Ectodermal cell (in vitro differentiated cells): ENCODE data around the gene TRAT1. TPM values are rescaled to one million over a fixed set of nuclear protein-coding genes. Genes with fewer than 3 reads are reported as not detected.

Experiments
- H3K27ac ChIP-seq: 2 replicates; pipeline ENCODE4 v1.7.0; 2013; ENCODE audit warnings: mild to moderate bottlenecking, low read depth, low read length; ENCODE audit not compliant: insufficient read depth, poor library complexity, severe bottlenecking
- H3K27me3 ChIP-seq: 2 replicates; pipeline ENCODE4 v1.7.0; 2013; ENCODE audit warnings: mild to moderate bottlenecking, low read length; ENCODE audit not compliant: insufficient read depth, control insufficient read depth, poor library complexity, severe bottlenecking
- H3K36me3 ChIP-seq: one replicate; pipeline ENCODE4 v1.7.0; 2013; ENCODE audit warnings: low read length; ENCODE audit not compliant: control insufficient read depth, insufficient read depth
- H3K4me1 ChIP-seq: one replicate; pipeline ENCODE4 v1.7.0; 2013; ENCODE audit warnings: low read length; ENCODE audit not compliant: control insufficient read depth, insufficient read depth
- H3K4me3 ChIP-seq: 2 replicates; pipeline ENCODE4 v1.7.0; 2013; ENCODE audit warnings: low read depth, low read length, control low read depth; ENCODE audit not compliant: insufficient read depth
- H3K9me3 ChIP-seq: 2 replicates; pipeline ENCODE4 v1.7.0; 2013; ENCODE audit warnings: mild to moderate bottlenecking, low read length, moderate library complexity; ENCODE audit not compliant: control insufficient read depth
- WGBS, 2 experiments: methylation state at CpG; one replicate each; pipeline ENCODE4 v1.1.7; 2013; ENCODE audit warnings: missing lambda C conversion rate in 2 of 2; 5-methylcytosine and 5-hydroxymethylcytosine counted together
- polyA plus RNA-seq, 4 experiments: library from polyadenylated mRNA; stranded (reverse); fragments of 50-300 nt; gene quantifications; one replicate each; pipeline ENCODE4 v1.2.3, GENCODE V29; 2013

TRAT1 gene
- polyA plus RNA-seq (2013, experiment 1 of 4) = not detected
- polyA plus RNA-seq (2013, experiment 2 of 4) = not detected
- polyA plus RNA-seq (2013, experiment 3 of 4) = not detected
- not detected for polyA plus RNA-seq (2013, experiment 4 of 4)

DNA sequence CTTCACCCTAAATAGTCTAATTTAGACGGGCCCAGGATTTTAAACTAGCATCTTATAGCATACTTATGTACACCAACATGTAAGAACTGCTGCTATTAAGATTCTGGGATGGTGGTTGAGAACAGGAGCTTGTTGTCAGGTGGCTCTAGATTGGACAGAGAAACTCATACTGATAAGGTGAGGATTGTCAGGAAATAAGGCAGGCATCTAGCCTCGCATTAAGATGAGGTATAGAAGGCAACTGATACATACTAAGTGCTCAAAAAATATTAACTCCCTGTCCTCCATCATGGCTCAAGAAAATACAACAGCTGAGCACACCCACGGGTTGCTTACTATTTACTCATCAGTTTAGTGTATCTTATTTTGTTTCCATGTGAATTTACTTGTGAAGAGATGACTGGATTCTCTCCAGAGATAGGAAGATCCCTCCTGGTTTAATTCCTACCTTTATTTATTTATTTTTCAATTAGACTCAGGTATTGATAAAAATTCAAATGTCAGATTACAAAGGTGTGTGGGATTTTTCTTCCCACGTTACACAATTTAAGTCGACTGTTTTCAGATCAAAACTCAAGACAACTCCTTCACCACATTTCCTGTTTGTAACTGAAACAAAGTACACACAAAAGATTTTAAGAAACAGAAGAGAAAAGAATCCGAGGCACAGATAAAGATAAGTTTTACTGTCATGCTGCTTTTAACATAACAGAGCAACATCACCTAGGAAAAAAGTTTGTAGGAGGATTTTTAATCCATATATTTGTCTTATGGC, at the start of gene TRAT1:
TRAT1 (plus strand) TSS at position 664 of the 775 bp plus-strand sequence. CDS start 142 bp downstream, outside the sequence.
- Histone ChIP-seq H3K36me3 (no peaks in the 10 kb centered on the region), H3K27me3 (no peaks in the 10 kb centered on the region), H3K9me3 (no peaks in the 10 kb centered on the region), H3K4me1 (no peaks in the 10 kb centered on the region), H3K27ac (no peak within 1 kb of the TSS), H3K4me3 (no peak within 1 kb of the TSS)
- 90 to 94% methylated on average over 2 to 5 of the region's 6 CpGs for WGBS, 2 experiments

DNA sequence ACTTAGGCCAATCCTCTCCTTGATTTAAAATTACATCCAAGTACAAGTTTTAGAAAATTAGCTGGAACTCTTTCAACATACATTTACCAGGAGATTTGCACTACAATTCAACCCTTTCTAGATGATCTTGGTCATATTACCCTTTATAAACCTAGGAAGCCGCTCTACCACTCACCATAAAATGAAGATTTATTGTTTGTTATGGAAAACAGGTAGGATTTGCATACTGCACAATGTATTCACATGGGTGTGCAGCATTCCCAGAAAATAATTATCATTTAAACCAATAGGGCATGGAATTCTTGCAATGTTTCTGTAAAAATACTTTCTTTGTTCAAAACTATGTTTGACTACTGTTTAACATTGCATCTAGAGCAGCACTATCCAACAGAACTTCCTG, 46.9 kb upstream of the TRAT1 start:
- Histone ChIP-seq H3K36me3 (no peaks in the 10 kb centered on the region), H3K4me1 (no peaks in the 10 kb centered on the region), H3K27ac (no peak overlapping the region), H3K27me3 (no peaks in the 10 kb centered on the region), H3K9me3 (no peaks in the 10 kb centered on the region), H3K4me3 (no peak overlapping the region)
- WGBS, 2 experiments = no CpG with 5 or more reads among the region's 1 CpG

DNA sequence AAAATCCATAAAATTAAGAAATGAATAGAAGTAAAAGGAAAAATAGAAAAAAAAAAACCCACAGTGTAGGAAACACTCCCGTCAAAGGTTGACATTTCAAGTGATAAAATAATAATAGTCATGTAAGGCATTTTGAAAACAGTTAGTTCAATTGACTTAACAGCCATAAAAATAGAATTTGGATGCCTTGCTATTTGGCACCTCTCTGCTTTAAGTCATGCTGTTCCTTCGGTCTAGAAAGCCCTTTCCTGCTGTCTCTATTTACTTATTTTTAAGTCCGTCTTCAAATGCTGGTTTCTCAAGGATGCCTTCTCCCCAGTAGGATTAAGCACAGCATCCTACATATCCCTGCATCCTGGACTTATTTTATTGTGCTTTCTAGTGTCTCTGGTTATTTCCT, 43.1 kb upstream of the TRAT1 start:
- WGBS, 2 experiments = 93 to 94% methylated on average over 2 to 3 of the region's 3 CpGs
- Histone ChIP-seq H3K4me1 (no peaks in the 10 kb centered on the region), H3K36me3 (no peaks in the 10 kb centered on the region), H3K27me3 (no peaks in the 10 kb centered on the region), H3K27ac (no peak overlapping the region), H3K4me3 (no peak overlapping the region), H3K9me3 (no peaks in the 10 kb centered on the region)

DNA sequence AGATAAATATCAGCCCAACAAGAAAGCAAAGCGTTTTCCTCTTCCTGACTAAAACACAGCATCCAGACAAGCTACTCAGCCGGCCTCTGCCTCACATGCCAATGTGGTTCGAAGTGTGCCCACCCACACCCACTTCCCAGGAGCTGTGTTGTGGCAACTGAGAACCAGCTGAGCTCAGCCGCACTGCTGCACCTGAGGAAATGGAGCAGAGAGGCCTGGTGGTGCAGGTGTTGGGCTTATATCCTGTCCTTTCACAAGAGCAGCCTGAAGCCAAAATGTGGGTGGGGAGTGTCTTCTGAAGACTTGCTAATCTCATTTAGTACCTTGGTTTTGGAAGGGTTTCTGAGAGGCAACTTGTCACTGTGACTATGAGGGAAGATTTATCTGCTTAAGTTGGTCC, 42.4 kb upstream of the TRAT1 start:
- no peaks in the 10 kb centered on the region for H3K27me3 ChIP-seq
- no peaks in the 10 kb centered on the region for H3K9me3 ChIP-seq
- no peak overlapping the region for H3K4me3 ChIP-seq
- no peaks in the 10 kb centered on the region for H3K4me1 ChIP-seq
- no peaks in the 10 kb centered on the region for H3K36me3 ChIP-seq
- 93 to 97% methylated on average over 4 of the region's 4 CpGs for WGBS, 2 experiments
- H3K27ac ChIP-seq = no peak overlapping the region

DNA sequence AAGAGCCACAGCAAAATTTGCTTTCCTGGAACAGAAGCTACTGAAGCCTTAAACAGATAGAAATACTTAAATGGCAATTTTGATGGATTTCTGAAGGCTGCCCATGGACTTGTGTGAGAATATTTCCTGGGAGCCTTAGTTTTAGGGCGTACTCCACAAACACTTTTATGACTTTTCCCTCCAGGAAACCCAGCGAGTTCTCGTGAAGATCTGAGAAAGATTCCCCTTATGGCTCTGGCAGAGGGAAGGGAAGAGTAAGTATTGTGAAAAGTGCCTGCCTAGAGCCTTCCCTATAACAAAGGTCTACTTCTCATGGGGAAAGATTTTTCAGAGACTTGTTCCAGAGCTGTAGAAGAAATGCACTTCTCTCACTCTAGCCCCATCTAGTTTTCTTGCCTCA, 31.1 kb upstream of the TRAT1 start:
- Histone ChIP-seq H3K4me1 (no peaks in the 10 kb centered on the region), H3K36me3 (no peaks in the 10 kb centered on the region), H3K4me3 (no peak overlapping the region), H3K9me3 (no peaks in the 10 kb centered on the region), H3K27me3 (no peaks in the 10 kb centered on the region), H3K27ac (no peak overlapping the region)
- WGBS, 2 experiments = 77 to 90% methylated on average over 2 to 3 of the region's 3 CpGs

DNA sequence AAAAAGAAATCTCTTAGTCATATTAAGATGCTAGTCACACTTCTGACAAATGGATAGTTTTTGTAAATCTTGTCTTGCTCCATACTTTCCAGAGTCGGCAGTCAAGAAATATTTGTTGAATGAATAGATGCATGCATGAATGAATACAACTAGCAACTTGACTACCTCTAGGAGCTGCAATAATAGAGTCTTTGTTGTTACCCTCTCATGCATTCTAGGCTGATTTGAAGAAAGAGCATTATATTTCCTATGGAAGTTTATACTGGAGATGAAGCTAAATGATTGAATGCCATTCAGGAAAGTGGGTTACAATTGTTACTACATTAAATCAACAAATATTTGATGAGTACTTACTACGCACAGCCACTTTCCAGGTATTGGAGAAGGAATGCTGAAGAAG, 18.1 kb upstream of the TRAT1 start:
- no peaks in the 10 kb centered on the region for H3K4me1 ChIP-seq
- H3K36me3 ChIP-seq = no peaks in the 10 kb centered on the region
- H3K27me3 ChIP-seq = no peaks in the 10 kb centered on the region
- 83 to 94% methylated on average over 1 to 2 of the region's 2 CpGs for WGBS, 2 experiments
- H3K4me3 ChIP-seq = no peak overlapping the region
- H3K27ac ChIP-seq = no peak overlapping the region
- H3K9me3 ChIP-seq = no peaks in the 10 kb centered on the region

DNA sequence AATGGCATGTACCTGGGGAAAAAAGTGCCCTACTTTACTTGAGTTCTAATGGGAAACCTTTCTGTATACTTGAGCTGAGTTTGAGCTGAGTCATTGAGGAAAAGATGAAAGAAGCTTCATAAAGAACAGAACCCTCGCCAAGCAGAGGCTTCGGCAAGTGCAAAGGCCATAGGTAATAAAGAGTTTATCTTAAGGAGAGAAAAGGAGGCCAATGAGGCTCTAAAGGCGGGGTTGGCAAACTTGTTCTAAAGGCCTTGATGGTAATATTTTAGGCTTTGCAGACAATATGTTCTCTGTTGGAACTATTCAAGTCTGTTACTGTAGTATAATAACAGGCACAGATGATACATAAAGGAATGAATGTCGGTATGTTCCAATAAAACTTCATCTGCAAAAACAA, 17.6 kb upstream of the TRAT1 start:
- 96 to 98% methylated on average over 4 of the region's 4 CpGs for WGBS, 2 experiments

GRCh38 chr3:108806316-108806715, 16.3 kb upstream of the TRAT1 start:
- Histone ChIP-seq H3K27me3 (no peaks in the 10 kb centered on the region), H3K4me3 (no peak overlapping the region), H3K9me3 (no peaks in the 10 kb centered on the region), H3K27ac (no peak overlapping the region), H3K36me3 (no peaks in the 10 kb centered on the region), H3K4me1 (no peaks in the 10 kb centered on the region)
- WGBS, 2 experiments = 95 to 100% methylated on average over 2 to 3 of the region's 4 CpGs

More for the DNA sequence above, 17.6 kb upstream of the TRAT1 start:
- Histone ChIP-seq H3K4me1 (no peaks in the 10 kb centered on the region), H3K36me3 (no peaks in the 10 kb centered on the region), H3K4me3 (no peak overlapping the region), H3K27me3 (no peaks in the 10 kb centered on the region), H3K9me3 (no peaks in the 10 kb centered on the region), H3K27ac (no peak overlapping the region)

- 29 to 30% methylated on average over 2 of the region's 2 CpGs for WGBS, 2 experiments
- Histone ChIP-seq H3K36me3 (no peaks in the 10 kb centered on the region), H3K4me1 (no peaks in the 10 kb centered on the region), H3K9me3 (no peaks in the 10 kb centered on the region), H3K27ac (no peak overlapping the region), H3K4me3 (no peak overlapping the region), H3K27me3 (no peaks in the 10 kb centered on the region)
Observed at GRCh38 chr3:108818404-108818803, 4.2 kb upstream of the TRAT1 start.

- H3K9me3 ChIP-seq = no peaks in the 10 kb centered on the region
- H3K4me3 ChIP-seq = no peak overlapping the region
- no peak overlapping the region for H3K27ac ChIP-seq
- 89 to 93% methylated on average over 1 of the region's 1 CpG for WGBS, 2 experiments
- no peaks in the 10 kb centered on the region for H3K4me1 ChIP-seq
- no peaks in the 10 kb centered on the region for H3K27me3 ChIP-seq
- H3K36me3 ChIP-seq = no peaks in the 10 kb centered on the region
Observed at GRCh38 chr3:108820586-108820985, 2.0 kb upstream of the TRAT1 start.
